Kasumi-1 (cell line): ENCODE results near the gene SH3GLB2.
"Not testable (repeated sequence)": the region's sequence is repeated elsewhere in the genome, so short reads cannot be mapped to it uniquely, and the experiment has no call there.

ENCODE experiments used
- DNase-seq, 2 experiments: peaks; one replicate each; lab custom pipeline; 2025; lab: John Stamatoyannopoulos, UW

The SH3GLB2 gene

GRCh38 chr9:128998462-128998861, 29.7 kb downstream of the SH3GLB2 start:
- DNase-seq: no peak

GRCh38 chr9:128995791-128996190, 32.3 kb downstream of the SH3GLB2 start:
- DNase-seq: no peak

- DNase-seq: peak; percentile 14 to 23
Observed at GRCh38 chr9:128992995-128993394, 35.1 kb downstream of the SH3GLB2 start.

GRCh38 chr9:128987805-128988204, 40.3 kb downstream of the SH3GLB2 start:
- no peak for DNase-seq

- DNase-seq: no peak
Observed at GRCh38 chr9:128986671-128987070, 41.5 kb downstream of the SH3GLB2 start.

GRCh38 chr9:128983536-128983935, 44.6 kb downstream of the SH3GLB2 start:
- DNase-seq: no peak

- no peak for DNase-seq
Observed at GRCh38 chr9:128979111-128979510, 49.0 kb downstream of the SH3GLB2 start.

- no peak for DNase-seq
Observed at GRCh38 chr9:128972956-128973355, 55.2 kb downstream of the SH3GLB2 start.

GRCh38 chr9:128969491-128969890, 58.6 kb downstream of the SH3GLB2 start:
- DNase-seq: no peak

- not testable (repeated sequence) for DNase-seq
Observed at GRCh38 chr9:128961403-128961802, 66.7 kb downstream of the SH3GLB2 start.
